CD4-positive, alpha-beta T cell treated with Interferon alpha-2 for 1 hour (primary cell): ENCODE results near the gene ZFHX3.

Experiments used
- DNase-seq, 2 donors: peaks; one replicate each; pipeline ENCODE4 v3.0.0-alpha.2; 2020 to 2022

Gene ZFHX3

GRCh38 chr16:72969812-72970211 is 78.1 kb downstream of the ZFHX3 start:
- DNase-seq = no peak

- no peak for DNase-seq
Measured at GRCh38 chr16:72969146-72969545, 78.8 kb downstream of the ZFHX3 start.

GRCh38 chr16:72967941-72968340 is 80.0 kb downstream of the ZFHX3 start:
- DNase-seq = no peak

- no peak for DNase-seq
Measured at GRCh38 chr16:72963533-72964315, 84.2 kb downstream of the ZFHX3 start.

- DNase-seq = no peak
Measured at GRCh38 chr16:72962347-72962746, 85.6 kb downstream of the ZFHX3 start.

- DNase-seq = no peak
Measured at GRCh38 chr16:72961863-72962262, 86.1 kb downstream of the ZFHX3 start.

- no peak for DNase-seq
Measured at GRCh38 chr16:72961115-72961832, 86.7 kb downstream of the ZFHX3 start.

GRCh38 chr16:72960101-72960500 is 87.8 kb downstream of the ZFHX3 start:
- DNase-seq = no peak

- no peak for DNase-seq
Measured at GRCh38 chr16:72959301-72959996, 88.5 kb downstream of the ZFHX3 start.

GRCh38 chr16:72958522-72959076 is 89.3 kb downstream of the ZFHX3 start:
- DNase-seq = no peak

GRCh38 chr16:72957303-72958277 is 90.3 kb downstream of the ZFHX3 start:
- DNase-seq = no peak

GRCh38 chr16:72956124-72957064 is 91.5 kb downstream of the ZFHX3 start:
- no peak for DNase-seq

- DNase-seq = no peak
Measured at GRCh38 chr16:72952811-72953271, 95.1 kb downstream of the ZFHX3 start.

- DNase-seq = no peak
Measured at GRCh38 chr16:72952404-72952803, 95.5 kb downstream of the ZFHX3 start.

GRCh38 chr16:72951916-72952315 is 96.0 kb downstream of the ZFHX3 start:
- no peak for DNase-seq

GRCh38 chr16:72950669-72951068 is 97.3 kb downstream of the ZFHX3 start:
- DNase-seq = no peak

GRCh38 chr16:72948238-72948829 is 99.6 kb downstream of the ZFHX3 start:
- no peak for DNase-seq

GRCh38 chr16:72947379-72948237 is 100.3 kb downstream of the ZFHX3 start:
- DNase-seq = no peak

GRCh38 chr16:72946474-72947194 is 101.3 kb downstream of the ZFHX3 start:
- DNase-seq = no peak
